ENCODE results near the gene SAMSN1. TPM values are rescaled to one million over a fixed set of nuclear protein-coding genes. Genes with fewer than 3 reads are reported as not detected.

Gene SAMSN1
- total and polyA plus RNA-seq, 10 donors, result 24.8 to 79.2 (median 47.1) TPM

DNA sequence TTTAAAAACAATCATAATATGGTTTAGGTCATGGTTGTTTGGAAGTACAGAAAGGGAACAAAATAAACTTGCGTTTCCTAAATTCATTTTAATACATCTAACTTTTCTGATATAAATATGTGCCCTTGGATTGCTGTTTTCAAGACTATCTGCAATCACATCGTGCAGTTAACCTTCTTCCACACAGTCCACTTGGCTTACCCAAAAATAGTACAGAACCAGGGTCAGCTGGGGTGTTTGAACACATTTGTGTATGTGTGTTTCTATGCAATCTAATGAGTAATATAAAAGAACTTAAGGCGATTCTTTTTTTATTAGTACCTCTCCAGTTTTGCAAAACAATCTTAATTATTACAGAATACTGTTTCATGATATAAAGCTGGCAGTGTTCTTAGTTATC lies 19.9 kb downstream of the SAMSN1 start:
- Histone ChIP-seq H3K4me1 (peaks cover 6 to 92% (median 67%) of the 10 kb centered on the region in 6 donors), H3K4me3 (peak overlapping the region in 1 of 8 donors; percentile 37), H3K36me3 (no peaks in the 10 kb centered on the region), H3K9me3 (no peaks in the 10 kb centered on the region), H3K27me3 (replicated peaks in 1 of 7) (no peaks in the 10 kb centered on the region), H3K27ac (peak overlapping the region in 5 of 8 donors; percentile 48 to 85 (median 75))
- intact Hi-C loops (cut with DNase I; ENCODE audit: low total_unique reads), result no loop called here
- no peak for DNase-seq
- WGBS, 5 donors, result 1 to 38% (median 28%) methylated on average over 3 of the region's 3 CpGs
- TF ChIP-seq POLR2AphosphoS5 (IDR thresholded peaks at IDR 0.05) (no peak), POLR2A (IDR thresholded peaks at IDR 0.05) (no peak), CTCF (IDR thresholded peaks at IDR 0.05 in 8 of 11, conservative IDR thresholded peaks at IDR 0.05 in 3 of 11) (no peak)

GRCh38 chr21:14523234-14523633 lies 22.9 kb downstream of the SAMSN1 start:
- Histone ChIP-seq H3K36me3 (peaks cover 0 to 11% (median 0%) of the 10 kb centered on the region in 6 donors), H3K4me1 (peaks cover under 1 to 93% (median 65%) of the 10 kb centered on the region in 6 donors), H3K27me3 (replicated peaks in 1 of 7) (no peaks in the 10 kb centered on the region), H3K4me3 (peak overlapping the region in 2 of 8 donors; percentile 4 to 45), H3K27ac (peak overlapping the region in 7 of 8 donors; percentile 38 to 84 (median 63)), H3K9me3 (no peaks in the 10 kb centered on the region)
- peak in 1 of 3 donors; percentile 46 for TF ChIP-seq POLR2AphosphoS5 (IDR thresholded peaks at IDR 0.05)
- TF ChIP-seq CTCF (IDR thresholded peaks at IDR 0.05 in 8 of 11, conservative IDR thresholded peaks at IDR 0.05 in 3 of 11), result no peak
- no peak for TF ChIP-seq POLR2A (IDR thresholded peaks at IDR 0.05)
- intact Hi-C loops (cut with DNase I; ENCODE audit: low total_unique reads), result no loop called here
- peak; percentile 76 for DNase-seq
- WGBS, 5 donors, result 22 to 58% (median 30%) methylated on average over 5 of the region's 5 CpGs

DNA sequence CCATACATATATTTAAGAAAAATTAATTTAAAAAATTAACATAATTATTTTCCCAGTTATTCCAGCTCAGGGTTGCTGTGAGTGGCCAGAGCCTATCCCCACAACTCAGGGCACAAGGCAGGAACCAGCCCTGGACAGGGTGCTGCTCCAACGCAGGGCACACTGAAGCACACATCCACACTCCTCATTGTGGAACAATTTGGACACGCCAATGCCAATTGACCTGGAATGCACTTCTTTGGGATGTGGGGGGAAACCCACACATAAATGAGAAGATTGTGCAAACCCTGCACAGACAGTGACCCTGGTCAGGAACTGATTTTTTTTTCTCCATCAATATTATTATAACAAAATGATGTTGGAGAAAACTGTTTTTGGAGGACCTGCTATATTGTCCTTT lies 23.4 kb downstream of the SAMSN1 start:
- H3K27me3 ChIP-seq (replicated peaks in 1 of 7), result no peaks in the 10 kb centered on the region
- H3K4me3 ChIP-seq, result peak overlapping the region in 1 of 8 donors; percentile 45
- H3K27ac ChIP-seq, result peak overlapping the region in 6 of 8 donors; percentile 38 to 84 (median 66)
- peaks cover 0 to 16% (median 0%) of the 10 kb centered on the region in 6 donors for H3K36me3 ChIP-seq
- TF ChIP-seq POLR2AphosphoS5 (IDR thresholded peaks at IDR 0.05) (no peak), POLR2A (IDR thresholded peaks at IDR 0.05) (no peak), CTCF (IDR thresholded peaks at IDR 0.05 in 8 of 11, conservative IDR thresholded peaks at IDR 0.05 in 3 of 11) (no peak)
- WGBS, 5 donors, result 40 to 81% (median 70%) methylated on average over 2 of the region's 2 CpGs
- intact Hi-C loops (cut with DNase I; ENCODE audit: low total_unique reads), result no loop called here
- no peak for DNase-seq
- H3K9me3 ChIP-seq, result no peaks in the 10 kb centered on the region
- H3K4me1 ChIP-seq, result peaks cover 0 to 88% (median 60%) of the 10 kb centered on the region in 6 donors

DNA sequence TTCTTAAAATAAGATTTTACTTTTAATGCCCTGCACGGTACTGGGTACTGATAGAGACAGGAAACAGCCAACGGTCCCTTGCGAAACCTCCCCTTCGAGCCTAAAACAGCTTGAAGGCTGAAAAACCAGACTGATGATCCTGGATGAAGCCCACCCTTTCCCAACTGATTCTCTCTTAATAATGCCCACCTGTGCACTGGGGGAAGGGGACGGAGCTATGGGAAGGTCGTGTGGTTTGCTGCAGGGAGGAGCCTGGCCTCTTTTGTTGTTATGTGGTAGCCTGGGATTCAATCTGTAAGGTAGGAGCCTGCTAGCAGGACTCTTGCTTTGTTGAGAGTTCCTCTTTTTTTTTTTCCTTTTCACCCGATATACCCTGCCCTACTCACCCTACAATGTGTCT lies 25.6 kb downstream of the SAMSN1 start:
- intact Hi-C loops (cut with DNase I; ENCODE audit: low total_unique reads), result no loop called here
- H3K4me3 ChIP-seq, result peak overlapping the region in 2 of 8 donors; percentile 16 to 57

More for the DNA sequence above, 25.6 kb downstream of the SAMSN1 start:
- DNase-seq, result peak; percentile 77
- H3K27ac ChIP-seq, result peak overlapping the region in 7 of 8 donors; percentile 40 to 84 (median 81)
- H3K9me3 ChIP-seq, result peaks cover 0 to 4% (median 0%) of the 10 kb centered on the region in 8 donors
- no peaks in the 10 kb centered on the region for H3K27me3 ChIP-seq (replicated peaks in 1 of 7)
- H3K4me1 ChIP-seq, result peaks cover 0 to 74% (median 42%) of the 10 kb centered on the region in 6 donors
- H3K36me3 ChIP-seq, result peaks cover 0 to 36% (median 9%) of the 10 kb centered on the region in 6 donors
- WGBS, 5 donors, result 18 to 40% (median 27%) methylated on average over 7 of the region's 7 CpGs
- TF ChIP-seq CTCF (IDR thresholded peaks at IDR 0.05 in 8 of 11, conservative IDR thresholded peaks at IDR 0.05 in 3 of 11) (no peak), POLR2AphosphoS5 (IDR thresholded peaks at IDR 0.05) (peak in 1 of 3 donors; percentile 53)
